H1 (cell line): ENCODE results near the gene BSN. TPM values are rescaled to one million over a fixed set of nuclear protein-coding genes. Genes with fewer than 3 reads are reported as not detected.
A peak's percentile ranks its signal among the peaks of the same experiment; 100 is the strongest.

Source experiments
- CTCF ChIA-PET: fragments of 300-600 bp; sonication (Branson Sonifier 250); formaldehyde crosslinking; loops from one replicate; lab custom pipeline; 2021; ENCODE audit not compliant: partially characterized antibody; lab: Charles Lee
- POLR2A ChIA-PET: fragments of 300-600 bp; sonication (Branson Sonifier 250); formaldehyde crosslinking; loops from one replicate; lab custom pipeline; 2021; ENCODE audit warnings: inconsistent platforms; ENCODE audit not compliant: partially characterized antibody; lab: Charles Lee
- DNase-seq, 2 experiments: peaks; one replicate each; pipeline versions ENCODE4 v3.0.0 to v3.0.0-alpha.2; 2010 to 2022; ENCODE audit warnings: low spot score in 2 of 2, low read depth in 1 of 2, mixed read lengths in 1 of 2
- FAIRE-seq: peaks from 2 replicates; lab custom pipeline; 2011; peaks lifted over from hg19 to GRCh38; lab: Jason Lieb, UNC
- H2AFZ ChIP-seq: 2 replicates; pipeline ENCODE4 v1.8.1; 2012; ENCODE audit warnings: low read length, inconsistent platforms
- H2AK5ac ChIP-seq: 2 replicates; pipeline ENCODE4 v1.6.1; 2013; ENCODE audit warnings: low read depth, low read length
- H2BK120ac ChIP-seq: replicated peaks from 2 replicates; pipeline ENCODE3; 2013; ENCODE audit warnings: low read depth, low read length, inconsistent platforms
- H2BK12ac ChIP-seq: 2 replicates; pipeline ENCODE4 v1.6.1; 2013; ENCODE audit warnings: low read depth, low read length
- H2BK15ac ChIP-seq: 2 replicates; pipeline ENCODE4 v1.6.1; 2013; ENCODE audit warnings: low read length
- H2BK20ac ChIP-seq: 2 replicates; pipeline ENCODE4 v1.6.1; 2013; ENCODE audit warnings: low read length
- H2BK5ac ChIP-seq: 2 replicates; pipeline ENCODE4 v1.6.1; 2013; ENCODE audit warnings: low read depth, low read length
- H3K14ac ChIP-seq: 2 replicates; pipeline ENCODE4 v1.6.1; 2013; ENCODE audit warnings: inconsistent platforms; ENCODE audit not compliant: insufficient read length
- H3K18ac ChIP-seq: 2 replicates; pipeline ENCODE4 v1.6.1; 2013; ENCODE audit warnings: low read length; ENCODE audit errors: extremely low read depth
- H3K23ac ChIP-seq: 2 replicates; pipeline ENCODE4 v1.6.1; 2013; ENCODE audit warnings: inconsistent platforms; ENCODE audit not compliant: insufficient read length
- H3K23me2 ChIP-seq: 2 replicates; pipeline ENCODE4 v1.6.1; 2013; ENCODE audit warnings: low read depth, low read length
- H3K27ac ChIP-seq: 2 replicates; pipeline ENCODE4 v1.6.1; 2011; ENCODE audit warnings: low read depth, low read length, inconsistent platforms
- H3K27me3 ChIP-seq, 4 experiments: replicated peaks in 1 of 4; 1 replicate in 1 of 4; 2 replicates in 3 of 4; pipeline versions ENCODE4 v1.6.1 to v1.8.1; 2011 to 2013; ENCODE audit warnings: low read length in 3 of 4, mild to moderate bottlenecking in 3 of 4, inconsistent platforms in 2 of 4, mixed read lengths in 2 of 4, moderate library complexity in 1 of 4; ENCODE audit not compliant: control insufficient read depth in 3 of 4, insufficient read depth in 3 of 4; ENCODE audit errors: extremely low read depth in 1 of 4
- H3K36me3 ChIP-seq, 4 experiments: 2 replicates each; pipeline versions ENCODE4 v1.6.1 to v1.8.1; 2011 to 2013; ENCODE audit warnings: mild to moderate bottlenecking in 4 of 4, low read length in 3 of 4, moderate library complexity in 2 of 4, control low read depth in 1 of 4, inconsistent platforms in 1 of 4; ENCODE audit not compliant: insufficient read depth in 4 of 4, control insufficient read depth in 2 of 4
- H3K4ac ChIP-seq: replicated peaks from 2 replicates; pipeline ENCODE3; 2013; ENCODE audit warnings: low read length, low read depth, mixed read lengths, inconsistent platforms; ENCODE audit not compliant: insufficient read length
- H3K4me1 ChIP-seq, 4 experiments: replicated peaks in 1 of 4; 1 replicate in 1 of 4; 2 replicates in 3 of 4; pipeline versions ENCODE4 v1.6.1 to v1.8.1; 2011 to 2013; ENCODE audit warnings: low read length in 3 of 4, inconsistent platforms in 2 of 4, mixed read lengths in 1 of 4; ENCODE audit not compliant: insufficient read depth in 4 of 4, control insufficient read depth in 3 of 4
- H3K4me2 ChIP-seq, 2 experiments: 2 replicates each; pipeline versions ENCODE4 v1.6.1 to v1.8.1; 2011 to 2013; ENCODE audit warnings: low read depth in 2 of 2, low read length in 2 of 2, control low read depth in 1 of 2, inconsistent platforms in 1 of 2, mild to moderate bottlenecking in 1 of 2; ENCODE audit not compliant: insufficient read depth in 1 of 2
- H3K4me3 ChIP-seq, 4 experiments: fragments of 200-600, 300-600 bp in 1 of 4; sonication (generic), shearing (Covaris generic), sonication (Bioruptor Twin) in 1 of 4; 2 replicates each; pipeline versions ENCODE4 v1.5.1 to v1.8.1; 2011 to 2016; ENCODE audit warnings: low read length in 4 of 4, low read depth in 3 of 4, control low read depth in 2 of 4, inconsistent platforms in 2 of 4, mild to moderate bottlenecking in 2 of 4, mixed read lengths in 1 of 4, moderate library complexity in 1 of 4; ENCODE audit not compliant: insufficient read depth in 2 of 4; ENCODE audit errors: extremely low read depth in 1 of 4
- H3K56ac ChIP-seq: replicated peaks from 2 replicates; pipeline ENCODE3; 2013; ENCODE audit warnings: low read depth, mild to moderate bottlenecking, mixed read lengths, low read length, inconsistent platforms; ENCODE audit not compliant: insufficient read length
- H3K79me1 ChIP-seq: 2 replicates; pipeline ENCODE4 v1.6.1; 2013; ENCODE audit warnings: low read depth, low read length, control low read depth
- H3K79me2 ChIP-seq, 2 experiments: 2 replicates each; pipeline versions ENCODE4 v1.6.1 to v1.8.1; 2012 to 2013; ENCODE audit warnings: low read length in 2 of 2, mild to moderate bottlenecking in 2 of 2, inconsistent platforms in 1 of 2; ENCODE audit not compliant: insufficient read depth in 2 of 2, control insufficient read depth in 1 of 2
- H3K9ac ChIP-seq, 4 experiments: replicated peaks in 1 of 4; 1 replicate in 1 of 4; 2 replicates in 3 of 4; pipeline versions ENCODE4 v1.6.1 to v1.8.1; 2011 to 2013; ENCODE audit warnings: low read depth in 3 of 4, low read length in 3 of 4, control low read depth in 2 of 4, mild to moderate bottlenecking in 2 of 4, moderate library complexity in 2 of 4, inconsistent platforms in 1 of 4; ENCODE audit errors: extremely low read depth in 1 of 4
- H3K9me3 ChIP-seq, 2 experiments: 2 replicates each; pipeline versions ENCODE4 v1.6.1 to v1.8.1; 2012 to 2013; ENCODE audit warnings: mild to moderate bottlenecking in 2 of 2, moderate library complexity in 2 of 2, control low read depth in 1 of 2, inconsistent platforms in 1 of 2, low read depth in 1 of 2, low read length in 1 of 2, mixed read lengths in 1 of 2; ENCODE audit not compliant: insufficient read depth in 2 of 2
- H4K20me1 ChIP-seq, 2 experiments: replicated peaks in 1 of 2; 2 replicates each; pipeline versions ENCODE3 to v1.8.1; 2011 to 2013; ENCODE audit warnings: inconsistent platforms in 2 of 2, low read length in 2 of 2, mild to moderate bottlenecking in 1 of 2; ENCODE audit not compliant: insufficient read depth in 2 of 2, control insufficient read depth in 1 of 2
- H4K5ac ChIP-seq: 2 replicates; pipeline ENCODE4 v1.6.1; 2013; ENCODE audit warnings: low read length, low read depth, mixed read lengths, inconsistent platforms; ENCODE audit not compliant: insufficient read length
- H4K8ac ChIP-seq: 2 replicates; pipeline ENCODE4 v1.8.0; 2013; ENCODE audit warnings: mild to moderate bottlenecking, moderate library complexity, low read length, inconsistent platforms; ENCODE audit not compliant: insufficient read depth; ENCODE audit errors: extremely low read depth
- H4K91ac ChIP-seq: replicated peaks from 2 replicates; pipeline ENCODE3; 2013; ENCODE audit warnings: low read length, mixed read lengths, inconsistent platforms; ENCODE audit not compliant: insufficient read length
- BRCA1 ChIP-seq: IDR thresholded peaks from 2 replicates; pipeline ENCODE4 v1.6.1; 2012; ENCODE audit warnings: low read depth, low read length, improper control_type of control experiment
- CBX5 ChIP-seq: fragments of 300-800, 300-1000 bp; sonication (generic); IDR thresholded peaks from 2 replicates; pipeline ENCODE4 v1.7.1; 2016; ENCODE audit warnings: antibody characterized with exemption, low read length, low read depth
- CBX8 ChIP-seq: fragments of 300-800, 300-1000 bp; sonication (generic); IDR thresholded peaks from 2 replicates; pipeline ENCODE4 v1.7.1; 2016; ENCODE audit warnings: low read depth, low read length, borderline replicate concordance
- MAFK ChIP-seq: IDR thresholded peaks from 2 replicates; pipeline ENCODE4 v1.6.1; 2012; ENCODE audit warnings: low read depth, mild to moderate bottlenecking, improper control_type of control experiment, low read length
- POLR2A ChIP-seq, 2 experiments: IDR thresholded peaks; 1 replicate in 1 of 2; 2 replicates in 1 of 2; pipeline ENCODE4 v1.6.1; 2011; ENCODE audit warnings: low read depth in 2 of 2, low read length in 2 of 2, mild to moderate bottlenecking in 2 of 2; ENCODE audit errors: control extremely low read depth in 1 of 2
- POU5F1 ChIP-seq: IDR thresholded peaks from 2 replicates; pipeline ENCODE4 v1.6.1; 2011; ENCODE audit warnings: low read depth, mild to moderate bottlenecking, low read length, moderate library complexity
- RAD21 ChIP-seq, 2 experiments: IDR thresholded peaks in 1 of 2; conservative IDR thresholded peaks in 1 of 2; 2 replicates each; pipeline ENCODE4 v1.6.1; 2011; ENCODE audit warnings: low read depth in 2 of 2, low read length in 2 of 2, improper control_type of control experiment in 1 of 2, inconsistent platforms in 1 of 2, mild to moderate bottlenecking in 1 of 2, moderate library complexity in 1 of 2
- SAP30 ChIP-seq: fragments of 300-600 bp; sonication (generic); IDR thresholded peaks from 2 replicates; pipeline ENCODE4 v1.7.1; 2012; ENCODE audit warnings: low read length, moderate library complexity, mild to moderate bottlenecking, inconsistent platforms; ENCODE audit not compliant: insufficient read depth, insufficient replicate concordance
- SIRT6 ChIP-seq: IDR thresholded peaks from one replicate; pipeline ENCODE4 v1.7.1; 2012; ENCODE audit warnings: low read length, inconsistent platforms
- WGBS, 2 experiments: shearing (Covaris generic) in 1 of 2; methylation state at CpG; one replicate each; pipeline versions ENCODE4 v1.1.6 to v1.1.7; 2013 to 2015; ENCODE audit warnings: low lambda C conversion rate in 2 of 2, mixed read lengths in 2 of 2, inconsistent platforms in 1 of 2, low coverage in 1 of 2, missing lambda C conversion rate in 1 of 2; ENCODE audit not compliant: insufficient replicate concordance in 2 of 2, insufficient coverage in 1 of 2, insufficient read length in 1 of 2; ENCODE audit errors: extremely low coverage in 1 of 2, missing lambda C conversion rate in 1 of 2; 5-methylcytosine and 5-hydroxymethylcytosine counted together
- polyA plus RNA-seq, 7 experiments: library from polyadenylated mRNA; depleted of rRNA in 3 of 7; stranded (reverse) in 5 of 7; unstranded in 2 of 7; fragments of >200 nt in 5 of 7; fragments of 200-250 nt in 2 of 7; gene quantifications; 1 replicate in 5 of 7; 2 replicates in 1 of 7; 4 replicates in 1 of 7; pipeline versions ENCODE4 v1.2.1 to v1.2.3, GENCODE V29; 2011 to 2013; ENCODE audit warnings: missing spikeins in 2 of 7, mixed read lengths in 2 of 7
- total RNA-seq: library from RNA; stranded (reverse); fragmentation: NEBNext Ultra II Directional; extraction: Animal tissue kit (Norgen Biotek cat#: 25700); gene quantifications from 2 replicates; pipeline ENCODE4 v1.2.1, GENCODE V29; 2021
- TF ChIP-seq, protein P1 (sequence below): IDR thresholded peaks from 2 replicates; pipeline ENCODE4 v1.6.1; 2012; ENCODE audit warnings: inconsistent platforms
- TF ChIP-seq, protein P2 (sequence below), 3 experiments: IDR thresholded peaks; 1 replicate in 2 of 3; 2 replicates in 1 of 3; pipeline versions ENCODE4 v1.5.1 to v1.6.1; 2011; ENCODE audit warnings: low read length in 3 of 3, mild to moderate bottlenecking in 3 of 3, inconsistent platforms in 2 of 3, low read depth in 1 of 3, moderate library complexity in 1 of 3; ENCODE audit not compliant: insufficient read depth in 1 of 3; ENCODE audit errors: control extremely low read depth in 1 of 3

The BSN gene
- total and polyA plus RNA-seq, 2 of the 8 experiments (the other 6 are each of a cell fraction or from before 2014, with no cell fraction given) = 0.60 to 3.0 TPM

- Histone ChIP-seq H3K56ac (no peak overlapping the region), H3K9me3 (peaks cover 0 to 4% of the 10 kb centered on the region in 2 experiments; a peak in 1 of 4 replicates), H4K5ac (no peak overlapping the region), H2BK20ac (no peak overlapping the region), H3K36me3 (no peaks in the 10 kb centered on the region), H2BK5ac (no peak overlapping the region), H4K91ac (no peak overlapping the region), H3K14ac (no peak overlapping the region), H3K27me3 (no peaks in the 10 kb centered on the region), H4K20me1 (no peaks in the 10 kb centered on the region), H3K79me2 (no peaks in the 10 kb centered on the region), H3K18ac (no peak overlapping the region), H3K4ac (no peak overlapping the region), H2AFZ (no peak overlapping the region), H3K9ac (no peak overlapping the region), H3K23ac (no peak overlapping the region), H4K8ac (peak overlapping the region; percentile 21; the same call in 1 of the 2 replicates), H3K4me3 (no peak overlapping the region), H3K4me1 (no peaks in the 10 kb centered on the region), H3K27ac (no peak overlapping the region), H3K79me1 (no peaks in the 10 kb centered on the region), H2BK15ac (no peak overlapping the region), H2AK5ac (no peak overlapping the region), H3K4me2 (no peak overlapping the region), H2BK120ac (no peak overlapping the region), H2BK12ac (no peak overlapping the region), H3K23me2 (no peaks in the 10 kb centered on the region)
- no peak for FAIRE-seq
- 78% methylated on average over 4 of the region's 4 CpGs; no CpG with 5 or more reads in 1 of the 2 experiments for WGBS, 2 experiments
- DNase-seq = no peak
- ChIA-PET CTCF (no interaction called here), POLR2A (no interaction called here)
- TF ChIP-seq SAP30 = no peak
- TF ChIP-seq RAD21 (IDR thresholded peaks at IDR 0.05 in 1 of 2, conservative IDR thresholded peaks at IDR 0.05 in 1 of 2; ENCODE audit: low read depth in 2 of 2, low read length in 2 of 2) = no peak
- no peak for TF ChIP-seq MAFK
- TF ChIP-seq, protein P1, sequence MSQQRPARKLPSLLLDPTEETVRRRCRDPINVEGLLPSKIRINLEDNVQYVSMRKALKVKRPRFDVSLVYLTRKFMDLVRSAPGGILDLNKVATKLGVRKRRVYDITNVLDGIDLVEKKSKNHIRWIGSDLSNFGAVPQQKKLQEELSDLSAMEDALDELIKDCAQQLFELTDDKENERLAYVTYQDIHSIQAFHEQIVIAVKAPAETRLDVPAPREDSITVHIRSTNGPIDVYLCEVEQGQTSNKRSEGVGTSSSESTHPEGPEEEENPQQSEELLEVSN = no peak
- no peak for TF ChIP-seq POU5F1
- TF ChIP-seq BRCA1 = no peak
- no peak for TF ChIP-seq SIRT6
- TF ChIP-seq, protein P2, sequence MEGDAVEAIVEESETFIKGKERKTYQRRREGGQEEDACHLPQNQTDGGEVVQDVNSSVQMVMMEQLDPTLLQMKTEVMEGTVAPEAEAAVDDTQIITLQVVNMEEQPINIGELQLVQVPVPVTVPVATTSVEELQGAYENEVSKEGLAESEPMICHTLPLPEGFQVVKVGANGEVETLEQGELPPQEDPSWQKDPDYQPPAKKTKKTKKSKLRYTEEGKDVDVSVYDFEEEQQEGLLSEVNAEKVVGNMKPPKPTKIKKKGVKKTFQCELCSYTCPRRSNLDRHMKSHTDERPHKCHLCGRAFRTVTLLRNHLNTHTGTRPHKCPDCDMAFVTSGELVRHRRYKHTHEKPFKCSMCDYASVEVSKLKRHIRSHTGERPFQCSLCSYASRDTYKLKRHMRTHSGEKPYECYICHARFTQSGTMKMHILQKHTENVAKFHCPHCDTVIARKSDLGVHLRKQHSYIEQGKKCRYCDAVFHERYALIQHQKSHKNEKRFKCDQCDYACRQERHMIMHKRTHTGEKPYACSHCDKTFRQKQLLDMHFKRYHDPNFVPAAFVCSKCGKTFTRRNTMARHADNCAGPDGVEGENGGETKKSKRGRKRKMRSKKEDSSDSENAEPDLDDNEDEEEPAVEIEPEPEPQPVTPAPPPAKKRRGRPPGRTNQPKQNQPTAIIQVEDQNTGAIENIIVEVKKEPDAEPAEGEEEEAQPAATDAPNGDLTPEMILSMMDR (IDR thresholded peaks at IDR 0.05; ENCODE audit: control extremely low read depth in 1 of 3, insufficient read depth in 1 of 3, low read depth in 1 of 3, low read length in 3 of 3) = no peak
- no peak for TF ChIP-seq POLR2A (IDR thresholded peaks at IDR 0.05; ENCODE audit: control extremely low read depth in 1 of 2, low read depth in 2 of 2, low read length in 2 of 2)
- TF ChIP-seq CBX8 = no peak
- no peak for TF ChIP-seq CBX5
Measured at GRCh38 chr3:49629451-49629850, 75.2 kb downstream of the BSN start.
